Left ventricle myocardium inferior (tissue), 1 donor: ENCODE results near the gene TEN1. TPM values are rescaled to one million over a fixed set of nuclear protein-coding genes. Genes with fewer than 3 reads are reported as not detected.

Source experiments
- DNase-seq: peaks from one replicate; pipeline ENCODE4 v3.0.0-alpha.2; 2020
- H3K27ac ChIP-seq: fragments of 200-600 bp; replicated peaks from 2 replicates; pipeline ENCODE4 v1.8.0; 2021
- H3K27me3 ChIP-seq: fragments of 200-600 bp; 2 replicates; pipeline ENCODE4 v1.8.0; 2021; ENCODE audit warnings: low read depth
- H3K36me3 ChIP-seq: fragments of 200-600 bp; 2 replicates; pipeline ENCODE4 v1.8.0; 2021
- H3K4me1 ChIP-seq: fragments of 200-600 bp; 2 replicates; pipeline ENCODE4 v1.8.0; 2021
- H3K4me3 ChIP-seq: fragments of 200-600 bp; 2 replicates; pipeline ENCODE4 v1.8.0; 2021; ENCODE audit warnings: mild to moderate bottlenecking, moderate library complexity
- H3K9me3 ChIP-seq: fragments of 200-600 bp; replicated peaks from 2 replicates; pipeline ENCODE4 v1.8.0; 2021
- intact Hi-C: fragments of 100-400 bp; cut with micrococcal nuclease; formaldehyde crosslinking; loops from one replicate; pipeline ENCODE4 v1.11.0; 2022
- total RNA-seq: library from RNA; stranded (reverse); fragmentation: NEBNext Ultra II Directional; extraction: Animal tissue kit (Norgen Biotek cat#: 25700); gene quantifications from one replicate; pipeline ENCODE4 v1.2.1, GENCODE V29; 2021
- TF ChIP-seq, protein P1 (sequence below): fragments of 200-600 bp; IDR thresholded peaks from 2 replicates; pipeline ENCODE4 v1.8.0; 2021; ENCODE audit warnings: antibody characterized with exemption, mild to moderate bottlenecking, borderline replicate concordance
- donor health status: DM: no; HTN: yes; CAD: no; lungs with severe emphysema.

TEN1 gene
- total RNA-seq, 1 donor from 2014 or later = 5.3 TPM

DNA sequence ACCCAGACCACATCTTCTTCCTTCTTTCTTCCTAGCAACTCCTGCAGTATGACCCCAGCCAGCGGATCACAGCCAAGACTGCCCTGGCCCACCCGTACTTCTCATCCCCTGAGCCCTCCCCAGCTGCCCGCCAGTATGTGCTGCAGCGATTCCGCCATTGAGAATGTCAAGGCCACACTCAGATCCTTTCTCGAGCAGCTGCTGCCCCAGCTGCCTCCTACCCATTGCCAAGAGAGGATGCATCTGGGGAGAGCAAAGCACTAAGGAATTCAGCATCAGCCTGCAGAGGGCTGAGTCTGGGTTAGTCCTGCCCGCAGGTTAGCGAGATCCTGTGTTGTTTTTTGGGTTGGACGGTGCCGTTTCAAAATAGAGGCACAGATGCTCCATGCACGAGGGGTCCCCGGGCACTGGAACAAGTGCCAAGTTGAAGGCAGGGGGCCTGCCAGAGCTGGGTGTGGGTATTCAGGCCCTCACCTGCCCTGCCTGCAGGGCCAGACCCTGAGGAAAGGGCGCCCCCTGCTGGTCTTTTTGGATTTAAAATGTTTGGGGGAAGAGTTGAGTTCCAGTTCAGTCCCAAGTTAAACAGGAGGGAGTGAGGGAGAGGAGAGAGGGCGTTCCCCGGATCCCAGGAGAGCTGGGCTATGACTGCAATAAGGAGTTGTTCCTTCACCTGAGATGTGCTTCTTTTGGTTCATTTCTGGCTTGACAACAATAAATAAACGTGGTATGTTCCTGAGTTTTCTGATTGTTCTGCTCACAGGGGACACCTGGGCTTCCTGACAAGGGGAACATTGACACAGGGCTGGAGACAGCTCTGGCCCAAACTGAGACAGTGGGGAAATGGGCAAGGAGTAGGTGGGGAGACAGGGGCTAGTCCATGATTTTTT lies 26.5 kb downstream of the TEN1 start:
- TF ChIP-seq, protein P1, sequence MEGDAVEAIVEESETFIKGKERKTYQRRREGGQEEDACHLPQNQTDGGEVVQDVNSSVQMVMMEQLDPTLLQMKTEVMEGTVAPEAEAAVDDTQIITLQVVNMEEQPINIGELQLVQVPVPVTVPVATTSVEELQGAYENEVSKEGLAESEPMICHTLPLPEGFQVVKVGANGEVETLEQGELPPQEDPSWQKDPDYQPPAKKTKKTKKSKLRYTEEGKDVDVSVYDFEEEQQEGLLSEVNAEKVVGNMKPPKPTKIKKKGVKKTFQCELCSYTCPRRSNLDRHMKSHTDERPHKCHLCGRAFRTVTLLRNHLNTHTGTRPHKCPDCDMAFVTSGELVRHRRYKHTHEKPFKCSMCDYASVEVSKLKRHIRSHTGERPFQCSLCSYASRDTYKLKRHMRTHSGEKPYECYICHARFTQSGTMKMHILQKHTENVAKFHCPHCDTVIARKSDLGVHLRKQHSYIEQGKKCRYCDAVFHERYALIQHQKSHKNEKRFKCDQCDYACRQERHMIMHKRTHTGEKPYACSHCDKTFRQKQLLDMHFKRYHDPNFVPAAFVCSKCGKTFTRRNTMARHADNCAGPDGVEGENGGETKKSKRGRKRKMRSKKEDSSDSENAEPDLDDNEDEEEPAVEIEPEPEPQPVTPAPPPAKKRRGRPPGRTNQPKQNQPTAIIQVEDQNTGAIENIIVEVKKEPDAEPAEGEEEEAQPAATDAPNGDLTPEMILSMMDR = peak; percentile 77
- Histone ChIP-seq H3K4me1 (peaks cover 17% of the 10 kb centered on the region), H3K36me3 (peaks cover 5% of the 10 kb centered on the region), H3K27ac (peak overlapping the region; percentile 7), H3K4me3 (no peak overlapping the region), H3K9me3 (no peaks in the 10 kb centered on the region), H3K27me3 (no peaks in the 10 kb centered on the region)
- peak; percentile 50 for DNase-seq
- intact Hi-C loops = loop anchor here (5.0 kb wide), 1 partner anchor 98 kb away; no protein-coding TSS in a partner anchor

DNA sequence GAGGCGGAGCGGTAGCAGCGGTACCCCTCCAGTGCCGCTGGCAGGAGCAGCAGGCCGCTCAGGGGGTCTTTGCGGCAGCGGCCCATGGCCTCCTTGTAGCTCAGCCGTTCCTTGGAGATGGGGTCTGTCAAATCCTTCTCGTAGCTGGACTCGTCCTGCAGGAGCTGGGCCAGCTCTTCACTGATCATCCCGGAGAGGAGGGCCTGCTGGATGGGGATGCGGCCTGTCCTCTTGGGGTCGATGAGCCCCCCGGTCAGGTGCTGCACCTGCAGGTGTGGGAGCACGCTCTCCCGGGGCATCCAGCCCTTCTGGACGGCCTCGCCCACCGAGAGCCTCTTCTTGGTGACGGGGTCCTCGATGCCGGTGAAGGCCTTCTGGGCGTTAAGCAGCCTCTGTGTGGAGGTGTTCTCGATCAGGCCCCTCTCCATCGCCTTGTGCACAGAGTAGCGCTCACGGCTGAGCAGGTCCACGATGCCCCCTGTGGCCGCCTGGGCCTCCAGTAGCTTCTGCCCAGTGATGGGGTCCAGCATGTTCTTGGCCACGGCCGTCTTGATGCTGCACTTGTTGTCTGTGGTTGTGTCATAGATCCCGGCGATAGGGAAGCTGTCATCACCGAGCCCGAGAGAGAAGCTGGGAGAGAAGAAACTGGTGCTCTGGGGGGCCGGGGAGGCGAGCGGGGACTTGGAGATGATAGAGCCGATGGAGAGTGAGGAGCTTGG lies 28.2 kb downstream of the TEN1 start:
- no peak for DNase-seq
- H3K4me3 ChIP-seq = no peak overlapping the region
- intact Hi-C loops = loop anchor here (5.0 kb wide), 1 partner anchor 100 kb away; no protein-coding TSS in a partner anchor
- no peaks in the 10 kb centered on the region for H3K27me3 ChIP-seq
- no peak overlapping the region for H3K27ac ChIP-seq
- peaks cover 17% of the 10 kb centered on the region for H3K4me1 ChIP-seq
- peaks cover 1% of the 10 kb centered on the region for H3K36me3 ChIP-seq
- TF ChIP-seq, protein P1 = no peak
- no peaks in the 10 kb centered on the region for H3K9me3 ChIP-seq

DNA sequence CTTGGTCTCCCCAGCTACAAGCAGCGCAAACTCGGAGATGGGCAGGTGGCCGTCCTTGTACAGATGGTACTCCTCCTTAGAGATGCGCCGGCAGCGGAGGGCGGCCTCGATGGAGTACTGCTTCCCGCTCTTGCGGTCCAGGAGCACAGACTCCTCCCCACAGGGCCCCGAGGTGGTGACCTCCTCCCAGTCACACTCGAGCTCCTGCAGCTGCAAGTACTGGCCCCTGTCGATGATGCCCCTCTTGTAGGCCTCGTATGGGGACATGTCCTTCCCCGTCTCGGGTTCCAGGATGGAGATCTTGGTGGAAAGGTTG lies 28.8 kb downstream of the TEN1 start:
- H3K36me3 ChIP-seq = no peaks in the 10 kb centered on the region
- no peak overlapping the region for H3K4me3 ChIP-seq
- no peak for DNase-seq
- intact Hi-C loops = loop anchor here (5.0 kb wide), 1 partner anchor 101 kb away; no protein-coding TSS in a partner anchor
- peaks cover 17% of the 10 kb centered on the region for H3K4me1 ChIP-seq
- TF ChIP-seq, protein P1 = no peak
- H3K27ac ChIP-seq = no peak overlapping the region
- no peaks in the 10 kb centered on the region for H3K9me3 ChIP-seq
- H3K27me3 ChIP-seq = no peaks in the 10 kb centered on the region

DNA sequence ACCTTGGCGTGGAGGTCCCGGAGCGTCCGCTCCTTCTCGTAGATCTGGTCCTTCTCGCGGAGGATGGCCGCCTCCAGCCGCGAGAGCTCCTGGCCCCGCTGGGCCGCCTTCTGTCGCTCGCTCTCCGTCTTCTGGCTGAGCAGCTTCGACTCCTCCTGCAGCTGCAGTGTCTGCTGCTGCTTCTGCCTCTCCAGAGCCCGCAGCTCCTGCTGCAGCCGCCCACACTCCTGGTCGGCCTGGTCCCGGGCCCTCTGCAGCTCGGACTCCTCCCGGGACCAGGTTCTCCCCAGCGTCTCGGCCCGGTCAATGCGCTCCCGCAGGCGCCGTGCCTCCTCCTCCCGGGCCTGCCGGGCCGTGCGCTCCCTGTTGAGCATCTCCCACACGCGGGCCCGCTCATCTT lies 29.2 kb downstream of the TEN1 start:
- Histone ChIP-seq H3K4me1 (peaks cover 14% of the 10 kb centered on the region), H3K4me3 (no peak overlapping the region), H3K36me3 (no peaks in the 10 kb centered on the region), H3K27me3 (no peaks in the 10 kb centered on the region), H3K27ac (no peak overlapping the region), H3K9me3 (no peaks in the 10 kb centered on the region)
- intact Hi-C loops = loop anchor here (5.0 kb wide), 1 partner anchor 101 kb away; no protein-coding TSS in a partner anchor
- TF ChIP-seq, protein P1 = no peak
- no peak for DNase-seq

DNA sequence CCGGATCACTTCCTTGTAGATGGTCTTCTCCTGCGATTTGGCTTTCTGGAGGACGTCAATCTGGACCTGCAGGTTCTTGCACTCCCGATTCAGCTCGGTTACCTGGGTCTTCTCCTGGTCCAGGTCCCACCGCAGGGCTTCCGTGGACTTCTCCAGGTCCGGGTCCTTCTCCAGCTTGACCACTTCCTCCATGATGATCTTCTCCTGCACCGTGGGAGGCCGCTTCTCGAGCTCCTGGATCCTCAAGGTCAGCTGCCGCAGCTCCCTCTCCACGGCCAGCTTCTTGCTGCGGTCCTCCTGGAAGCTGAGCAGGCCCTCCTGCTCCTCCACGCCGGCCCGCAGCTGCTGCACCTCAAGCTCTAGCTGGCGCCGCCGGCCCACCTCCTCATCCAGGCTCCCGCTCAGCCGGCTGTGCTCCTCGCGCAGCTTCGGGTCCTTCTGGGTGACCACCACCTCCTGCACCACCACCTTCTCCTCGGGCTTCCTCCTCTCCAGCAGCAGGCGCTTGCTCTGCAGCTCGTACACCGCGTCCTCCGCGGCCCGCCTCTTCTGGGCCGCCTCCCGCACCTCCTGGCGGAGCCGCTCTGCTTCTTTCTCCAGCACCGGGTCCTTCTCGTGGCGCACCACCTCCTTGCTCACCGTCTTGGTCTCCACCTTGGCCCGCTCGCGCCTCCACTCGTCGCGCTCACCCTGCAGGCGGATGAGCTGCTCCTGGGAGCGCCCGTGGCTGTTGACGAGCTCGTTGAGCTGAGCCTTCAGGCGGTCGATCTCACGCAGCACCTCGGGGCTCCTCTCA lies 29.8 kb downstream of the TEN1 start:
- H3K27ac ChIP-seq = no peak overlapping the region
- H3K36me3 ChIP-seq = no peaks in the 10 kb centered on the region
- H3K27me3 ChIP-seq = no peaks in the 10 kb centered on the region
- no peak overlapping the region for H3K4me3 ChIP-seq
- intact Hi-C loops = loop anchor here (5.0 kb wide), 1 partner anchor 102 kb away; no protein-coding TSS in a partner anchor
- DNase-seq = no peak
- TF ChIP-seq, protein P1 = no peak
- H3K4me1 ChIP-seq = peaks cover 8% of the 10 kb centered on the region
- H3K9me3 ChIP-seq = no peaks in the 10 kb centered on the region
